Stimulated activated CD8-positive, alpha-beta memory T cell treated with anti-CD3 and anti-CD28 coated beads, Interleukin-12 subunit alpha, Interleukin-12 subunit beta, amount 100 ng/mL, for 24 hours (primary cell): ENCODE results near the gene PKN1.

Experiments
- DNase-seq: peaks from one replicate; pipeline ENCODE4 v3.0.0-alpha.2; 2020; ENCODE audit errors: extremely low read depth

The PKN1 gene

DNA sequence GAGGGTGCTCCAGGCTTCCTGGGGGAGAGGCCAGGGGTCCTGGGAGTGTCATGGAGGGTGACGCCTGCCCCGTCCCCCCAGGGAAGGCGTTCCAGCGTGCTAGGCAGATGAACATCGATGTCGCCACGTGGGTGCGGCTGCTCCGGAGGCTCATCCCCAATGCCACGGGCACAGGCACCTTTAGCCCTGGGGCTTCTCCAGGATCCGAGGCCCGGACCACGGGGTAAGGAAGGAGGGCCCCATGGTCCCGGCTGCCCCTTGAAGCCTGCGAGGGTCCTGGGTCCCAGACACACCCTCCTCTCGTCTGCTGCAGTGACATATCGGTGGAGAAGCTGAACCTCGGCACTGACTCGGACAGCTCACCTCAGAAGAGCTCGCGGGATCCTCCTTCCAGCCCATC lies 30.6 kb downstream of the PKN1 start:
- DNase-seq: no peak

DNA sequence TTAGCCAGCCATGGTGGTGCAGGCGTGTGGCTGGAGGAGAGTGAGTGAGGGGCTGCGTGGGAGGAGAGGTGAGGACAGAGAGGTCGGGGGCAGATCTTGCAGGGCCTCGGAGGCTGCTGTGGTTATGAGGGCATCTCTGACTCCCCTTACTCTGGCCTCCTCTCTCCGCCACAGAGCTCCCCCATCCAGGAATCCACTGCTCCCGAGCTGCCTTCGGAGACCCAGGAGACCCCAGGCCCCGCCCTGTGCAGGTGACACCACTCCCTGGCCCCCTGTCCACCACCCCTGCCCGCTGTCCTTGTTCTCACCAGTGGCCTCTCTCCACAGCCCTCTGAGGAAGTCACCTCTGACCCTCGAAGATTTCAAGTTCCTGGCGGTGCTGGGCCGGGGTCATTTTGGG lies 34.3 kb downstream of the PKN1 start:
- DNase-seq: no peak

DNA sequence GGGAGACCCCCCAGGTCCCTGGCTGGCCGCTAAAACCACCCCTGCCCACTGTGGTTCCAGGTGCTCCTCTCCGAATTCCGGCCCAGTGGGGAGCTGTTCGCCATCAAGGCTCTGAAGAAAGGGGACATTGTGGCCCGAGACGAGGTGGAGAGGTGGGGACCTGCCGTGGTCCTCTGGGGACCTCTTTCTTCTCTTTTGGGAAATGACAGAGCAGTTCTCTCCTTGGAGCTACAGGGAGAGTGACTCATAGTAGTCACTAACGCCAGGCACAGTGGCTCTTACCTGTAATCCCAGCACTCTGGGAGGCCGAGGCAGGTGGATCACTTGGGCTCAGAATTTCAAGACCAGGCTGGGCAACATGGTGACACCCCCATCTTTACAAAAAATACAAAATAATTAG lies 34.7 kb downstream of the PKN1 start:
- DNase-seq: no peak

DNA sequence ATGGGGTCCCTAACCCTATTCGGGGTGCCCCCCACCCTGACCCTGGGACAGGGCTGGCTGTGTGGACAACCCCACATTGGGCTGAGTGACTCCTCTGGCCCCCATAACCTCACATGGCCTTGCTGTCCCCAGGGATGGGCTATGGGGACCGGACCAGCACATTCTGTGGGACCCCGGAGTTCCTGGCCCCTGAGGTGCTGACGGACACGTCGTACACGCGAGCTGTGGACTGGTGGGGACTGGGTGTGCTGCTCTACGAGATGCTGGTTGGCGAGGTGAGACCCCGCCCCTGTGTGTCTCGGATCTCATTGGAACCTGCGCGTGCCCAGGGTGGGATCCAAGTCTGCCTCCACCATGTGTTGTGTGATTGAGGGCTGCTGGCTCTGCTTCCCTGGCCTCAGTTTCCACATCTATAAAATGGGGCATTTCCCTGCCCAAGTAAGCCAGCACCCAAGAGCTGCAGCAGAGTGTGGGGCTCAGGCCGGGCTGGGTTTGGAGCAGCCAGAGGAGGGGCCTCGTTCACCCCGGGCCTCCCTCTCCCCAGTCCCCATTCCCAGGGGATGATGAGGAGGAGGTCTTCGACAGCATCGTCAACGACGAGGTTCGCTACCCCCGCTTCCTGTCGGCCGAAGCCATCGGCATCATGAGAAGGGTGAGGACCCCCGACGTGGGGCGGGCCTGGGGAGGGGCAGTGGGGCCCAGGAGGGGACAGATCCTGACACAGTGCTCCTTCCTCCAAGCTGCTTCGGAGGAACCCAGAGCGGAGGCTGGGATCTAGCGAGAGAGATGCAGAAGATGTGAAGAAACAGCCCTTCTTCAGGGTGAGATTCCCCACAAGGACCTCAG lies 37.1 kb downstream of the PKN1 start:
- DNase-seq: no peak

DNA sequence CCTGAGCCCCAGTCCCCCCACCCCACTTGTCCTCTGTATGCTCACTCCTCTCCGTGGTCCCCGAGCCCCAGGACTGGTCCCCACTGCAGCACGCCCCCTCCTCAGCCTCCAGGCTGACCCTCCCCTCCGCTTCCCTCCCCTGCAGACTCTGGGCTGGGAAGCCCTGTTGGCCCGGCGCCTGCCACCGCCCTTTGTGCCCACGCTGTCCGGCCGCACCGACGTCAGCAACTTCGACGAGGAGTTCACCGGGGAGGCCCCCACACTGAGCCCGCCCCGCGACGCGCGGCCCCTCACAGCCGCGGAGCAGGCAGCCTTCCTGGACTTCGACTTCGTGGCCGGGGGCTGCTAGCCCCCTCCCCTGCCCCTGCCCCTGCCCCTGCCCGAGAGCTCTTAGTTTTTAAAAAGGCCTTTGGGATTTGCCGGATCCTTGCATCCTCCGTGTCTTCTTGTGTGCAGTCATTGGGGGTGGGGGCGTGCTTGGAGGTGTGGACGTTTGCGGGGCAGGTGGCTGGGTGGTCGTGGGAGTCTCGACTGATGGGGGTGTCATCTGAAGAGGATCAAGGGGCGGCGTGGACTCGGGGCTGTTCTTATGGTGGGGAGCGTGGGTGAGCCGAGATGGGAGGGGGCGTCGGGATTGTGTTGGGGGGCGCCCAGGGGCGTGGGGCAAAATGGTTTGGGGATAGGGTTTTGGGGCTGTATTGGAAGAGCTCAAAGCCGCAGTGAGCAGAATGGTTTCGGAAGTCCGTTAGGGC lies 38.5 kb downstream of the PKN1 start:
- no peak for DNase-seq

DNA sequence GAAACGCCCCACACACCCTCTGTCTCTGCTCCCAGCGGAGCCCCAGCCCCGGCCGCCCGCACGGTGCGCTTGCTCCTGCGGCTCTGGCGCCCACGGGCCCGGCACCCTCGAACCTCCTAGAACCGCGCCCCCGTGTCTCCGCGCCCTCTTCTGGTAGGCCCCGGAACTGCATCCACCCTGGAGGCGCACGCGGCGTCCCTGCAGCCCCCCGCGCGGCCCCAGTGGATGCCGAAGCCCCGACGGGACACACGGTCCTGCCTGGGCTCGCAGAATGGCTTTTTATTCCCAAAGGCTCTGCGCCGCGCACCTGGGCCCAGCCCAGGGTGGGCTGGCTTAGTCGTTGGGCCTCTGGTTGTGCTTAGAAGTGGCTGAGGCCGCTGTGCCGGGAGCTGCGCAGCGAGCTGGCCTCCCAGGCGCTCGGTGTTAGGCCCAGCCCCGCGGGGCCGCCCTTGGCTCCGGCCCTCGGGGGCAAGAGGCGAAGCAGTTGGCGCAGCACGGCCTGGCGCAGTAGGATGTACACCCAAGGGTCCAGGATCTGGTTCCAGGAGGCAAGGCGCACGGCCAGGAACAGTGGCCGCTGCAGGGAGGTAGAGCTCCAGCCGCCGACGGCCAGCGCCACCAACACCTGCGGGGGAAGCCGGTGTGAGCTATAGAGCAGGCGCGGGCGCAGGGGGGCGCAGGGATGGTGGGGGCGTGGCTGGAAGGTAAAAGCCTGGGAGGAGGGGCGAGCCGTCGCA lies 39.3 kb downstream of the PKN1 start:
- peak; percentile 60 for DNase-seq

DNA sequence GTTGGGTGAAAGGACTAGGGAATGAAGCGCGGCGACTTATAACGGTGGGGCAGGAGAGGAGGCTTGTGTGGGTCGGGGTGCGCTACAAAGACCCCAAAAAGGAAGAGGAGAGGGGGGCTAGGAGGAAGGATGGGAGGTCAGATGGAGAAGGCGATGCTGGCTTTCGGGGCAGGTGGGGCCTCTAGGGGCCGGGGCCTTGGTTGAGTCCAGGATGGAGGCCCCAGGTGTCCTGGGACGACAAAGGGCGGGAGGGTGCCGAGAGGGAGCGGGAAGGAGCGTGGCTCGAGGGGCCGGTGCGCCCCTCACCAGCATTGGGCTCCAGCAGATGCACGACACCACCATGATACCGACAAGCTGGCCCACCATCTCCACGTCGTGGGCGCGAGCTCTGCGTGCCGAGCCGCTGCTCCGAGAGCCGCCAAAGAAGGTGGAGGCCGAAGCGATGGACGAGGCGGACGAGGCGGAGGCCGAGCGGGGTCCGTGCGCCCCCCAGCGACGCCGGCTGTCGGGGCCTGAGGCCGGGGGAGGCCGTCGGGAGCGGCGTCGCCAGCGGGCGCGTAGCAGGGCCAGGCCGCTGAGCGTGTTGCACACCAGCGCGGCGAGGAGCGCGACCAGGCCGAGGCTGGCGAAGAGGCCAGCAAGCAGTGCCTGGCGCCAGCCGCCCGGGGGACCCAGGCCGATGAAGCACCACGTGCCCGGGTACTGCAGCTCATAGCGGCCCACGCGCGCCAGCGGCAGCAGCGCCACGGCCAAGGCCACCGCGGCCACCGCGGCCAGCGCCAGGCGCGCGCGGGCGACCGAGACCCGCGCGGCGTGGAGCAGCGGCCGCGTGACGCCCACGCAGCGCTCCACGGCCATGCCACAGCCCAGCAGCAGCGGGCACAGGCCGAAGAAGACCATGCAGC lies 40.2 kb downstream of the PKN1 start:
- no peak for DNase-seq

DNA sequence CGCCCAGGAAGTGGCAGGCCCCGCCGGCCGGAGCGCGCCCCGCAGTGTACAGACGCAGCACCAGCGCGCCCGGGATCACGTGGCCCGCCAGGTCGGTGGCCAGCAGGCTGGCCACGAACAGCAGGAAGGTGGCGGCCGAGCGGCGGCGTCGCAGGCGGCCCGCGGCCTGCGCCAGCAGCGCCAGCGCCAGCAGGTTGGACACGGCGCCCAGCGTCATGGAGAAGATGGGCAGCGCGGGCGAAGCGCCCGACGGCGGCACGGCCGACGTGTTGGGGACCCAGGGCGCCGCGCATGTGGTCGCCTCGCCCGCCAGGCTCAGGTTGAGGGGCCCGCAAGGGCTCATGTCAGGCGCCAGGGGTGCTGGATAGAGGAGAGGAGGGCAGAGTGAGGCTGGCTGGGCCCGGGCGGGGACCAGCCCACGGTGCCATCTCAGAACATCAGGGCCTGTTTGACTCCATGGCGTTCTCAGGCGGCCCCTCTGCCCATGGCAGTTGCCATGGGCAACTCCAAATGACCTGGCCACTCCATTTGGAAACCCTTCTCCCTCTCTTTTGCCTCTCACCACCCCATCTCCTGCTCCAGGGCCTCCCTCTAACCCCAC lies 41.0 kb downstream of the PKN1 start:
- DNase-seq: no peak

DNA sequence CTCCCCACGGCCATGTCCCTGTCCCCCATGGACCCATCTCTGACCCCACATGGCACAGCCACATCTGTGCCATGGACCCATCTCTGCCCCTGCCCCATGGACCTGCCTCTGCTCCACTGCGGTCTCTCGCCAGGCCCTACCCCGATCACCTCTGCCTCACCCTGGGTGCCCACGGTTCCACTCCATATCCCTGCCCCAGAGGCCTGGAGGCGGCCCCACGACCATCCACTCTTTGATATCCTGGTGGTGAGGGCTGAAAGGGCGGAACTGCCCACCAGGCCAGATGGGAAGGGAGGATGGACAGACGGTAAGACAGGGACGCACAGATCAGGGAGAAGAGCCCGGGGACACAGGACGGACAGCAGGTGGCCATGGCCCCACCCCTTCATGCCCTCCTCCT lies 41.7 kb downstream of the PKN1 start:
- no peak for DNase-seq

DNA sequence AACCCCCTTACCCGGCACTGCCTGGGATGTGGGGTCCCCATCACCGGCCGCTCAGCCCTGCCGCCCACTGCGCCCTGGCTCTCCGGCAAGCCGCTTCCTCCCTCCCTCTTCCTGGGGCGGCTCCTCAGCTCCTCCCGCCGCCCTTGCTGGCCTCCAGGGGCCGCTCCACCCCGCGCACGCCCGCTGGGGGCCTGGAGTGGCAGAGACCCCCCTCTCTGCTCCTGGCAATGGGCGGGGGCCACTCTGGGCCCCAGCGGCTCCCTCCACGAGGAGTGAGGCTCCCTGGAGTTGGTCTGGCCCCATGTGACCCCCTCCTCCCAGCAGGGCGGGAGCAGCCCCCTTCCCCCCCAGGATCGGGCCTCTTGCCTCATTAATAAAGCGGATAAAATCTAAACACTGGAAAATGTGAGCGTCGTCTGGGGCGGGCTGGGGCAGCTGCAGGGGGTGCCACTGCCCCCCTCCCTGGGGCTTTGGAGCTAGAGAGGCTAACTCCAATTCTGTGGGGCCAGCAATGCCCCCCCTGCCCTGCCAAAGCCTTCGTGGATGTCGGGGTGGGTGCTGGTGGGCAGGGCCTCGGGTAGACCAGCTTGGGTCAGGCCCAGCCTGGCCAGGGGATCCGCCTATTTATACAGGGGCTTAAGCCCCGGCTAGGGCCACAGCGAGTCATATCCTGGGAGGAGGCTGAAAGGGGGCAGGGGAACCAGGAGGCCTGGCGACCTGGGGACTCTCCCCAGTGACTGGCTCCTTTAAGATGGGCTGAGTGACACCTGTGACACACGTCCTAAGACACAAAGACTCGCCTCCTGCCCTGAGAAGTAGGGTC lies 42.4 kb downstream of the PKN1 start, which contains the start of gene PTGER1:
TSS of gene PTGER1 (minus strand) at position 104 of the 823 bp plus-strand sequence. CDS start 1,034 bp downstream, outside the sequence.
- no peak for DNase-seq

DNA sequence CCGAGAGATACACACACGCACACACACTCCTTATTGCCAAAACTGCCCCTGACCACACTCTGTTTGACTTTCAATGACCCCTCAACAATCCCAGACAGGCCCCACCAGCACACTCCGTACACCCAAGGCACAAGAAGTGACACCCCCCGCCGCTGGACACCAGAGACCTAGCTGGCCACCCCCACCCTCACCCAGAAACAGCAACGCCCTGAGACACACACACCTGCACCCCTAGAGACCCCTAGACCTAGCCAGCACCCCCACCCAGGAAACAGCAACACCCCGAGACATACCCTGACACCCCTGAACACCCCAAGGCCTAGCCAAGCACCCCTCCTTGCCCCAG lies 43.2 kb downstream of the PKN1 start:
- no peak for DNase-seq

DNA sequence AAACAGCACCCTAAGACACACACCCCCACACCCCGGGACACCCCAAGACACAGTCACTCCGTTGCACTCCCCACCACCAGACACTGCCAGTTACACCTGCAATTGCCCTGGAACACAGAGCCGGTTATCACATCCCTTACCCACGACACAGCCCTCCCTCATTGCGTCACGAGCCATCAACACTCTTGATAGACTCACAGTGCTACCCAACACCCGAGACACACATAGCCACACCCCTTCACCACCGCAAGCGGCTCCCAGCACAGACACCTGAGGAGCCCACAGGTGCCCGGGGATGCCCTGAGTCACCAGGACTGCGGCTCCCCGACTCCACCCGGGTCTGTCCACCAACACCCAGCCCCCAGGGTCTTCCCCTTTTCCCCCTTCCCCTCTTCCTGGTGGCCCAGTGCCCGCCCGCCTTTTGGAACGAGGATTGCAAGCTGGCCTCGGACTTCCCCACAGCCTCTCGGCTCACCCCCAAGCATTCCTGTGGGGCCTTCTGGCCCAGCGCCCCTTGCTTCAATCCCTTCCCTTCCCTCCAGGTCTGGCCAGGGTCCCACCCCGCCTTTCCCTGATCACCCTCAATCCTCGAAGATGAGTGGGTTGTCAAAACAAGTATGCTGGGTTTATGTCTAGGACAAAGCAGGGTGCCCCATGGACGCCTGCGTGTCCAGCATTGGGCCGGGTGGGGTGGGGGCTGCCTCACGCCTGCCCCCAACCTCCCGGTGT lies 43.7 kb downstream of the PKN1 start:
- no peak for DNase-seq

DNA sequence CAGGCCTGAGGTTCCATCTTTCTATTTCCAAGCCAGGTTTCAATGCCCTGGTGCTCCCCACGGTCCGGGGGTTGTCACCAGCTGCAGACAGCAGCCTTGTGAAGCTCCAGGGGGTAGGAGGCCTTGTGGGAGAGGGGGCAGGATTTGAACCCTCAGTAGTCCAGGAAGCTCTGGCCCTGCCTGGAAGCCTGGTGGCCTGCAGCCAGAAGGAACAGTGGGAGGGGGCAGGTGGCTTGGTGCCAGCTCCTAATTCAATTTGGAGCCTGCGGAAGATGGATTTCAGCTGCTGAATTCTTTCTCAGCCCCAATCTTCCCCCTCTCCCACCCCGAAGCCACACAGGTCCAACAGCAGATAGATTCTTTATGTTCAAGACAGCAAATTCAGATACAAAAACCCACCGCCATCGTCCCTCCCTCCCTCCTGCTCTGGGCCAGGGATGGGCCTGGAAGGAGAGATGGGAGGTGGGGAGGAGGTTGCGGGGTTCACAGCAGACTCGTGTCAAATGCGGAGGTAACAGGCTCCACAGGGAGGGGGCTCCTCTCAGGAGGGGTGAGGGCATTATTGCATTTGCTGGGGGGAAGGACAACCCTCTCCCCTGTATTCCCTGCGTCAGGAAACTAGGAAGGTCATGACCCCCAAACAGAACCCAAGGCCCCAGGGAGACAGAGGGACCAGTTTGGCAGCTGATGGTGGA lies 44.5 kb downstream of the PKN1 start:
- DNase-seq: no peak

DNA sequence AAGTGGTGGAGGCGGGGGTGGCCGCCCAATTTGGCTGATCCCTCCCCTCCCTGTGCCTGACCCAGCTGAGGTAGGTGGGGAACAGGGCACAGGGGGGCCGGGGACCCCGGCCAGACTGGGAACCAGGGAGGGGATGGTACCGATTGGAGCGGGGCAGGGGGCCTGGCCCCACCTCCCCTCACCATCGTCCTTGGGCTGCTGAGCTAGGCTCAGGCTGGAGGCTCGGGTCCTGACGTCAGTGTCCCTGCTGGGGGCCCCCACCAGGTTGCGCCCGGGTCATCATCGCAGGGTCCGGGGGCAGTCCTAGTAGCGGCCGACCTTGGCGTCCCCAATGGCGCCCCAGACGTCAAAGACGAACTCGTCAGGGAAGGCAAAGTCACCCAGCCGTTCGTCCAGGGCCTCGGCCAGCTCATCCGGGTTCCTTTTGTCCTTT lies 45.0 kb downstream of the PKN1 start:
- no peak for DNase-seq

DNA sequence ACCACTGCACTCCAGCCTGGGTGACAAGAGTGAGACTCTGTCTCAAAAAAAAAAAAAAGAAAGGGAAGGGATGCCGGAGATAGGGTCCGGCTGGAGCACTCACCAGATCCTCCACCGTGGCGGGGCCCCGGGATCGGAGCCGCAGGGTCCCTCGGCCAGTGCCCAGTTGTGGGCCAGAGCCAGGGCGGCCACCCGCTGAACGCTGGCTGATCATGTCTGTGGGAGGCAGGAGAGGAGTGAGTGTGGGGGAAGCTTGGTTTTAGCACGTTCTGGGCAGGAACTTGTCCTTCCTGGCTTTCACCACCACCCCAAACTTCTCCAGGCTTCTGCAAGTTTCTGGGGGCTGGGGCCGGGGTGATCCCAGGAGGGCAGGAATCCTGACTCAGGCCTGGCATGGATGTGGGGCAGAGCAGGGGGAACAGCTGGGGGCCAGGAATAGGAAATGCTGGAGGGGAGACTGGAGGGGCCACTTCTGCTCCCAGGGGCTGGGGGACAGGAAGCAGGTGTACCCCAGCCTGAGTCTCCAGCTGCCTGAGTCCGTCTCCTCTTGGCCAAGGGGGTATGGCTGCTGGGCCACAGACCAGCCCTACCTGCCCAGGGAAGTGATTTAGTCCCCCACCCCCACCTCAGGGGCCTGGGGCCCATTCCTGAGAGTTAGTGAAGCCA lies 46.3 kb downstream of the PKN1 start:
- no peak for DNase-seq

DNA sequence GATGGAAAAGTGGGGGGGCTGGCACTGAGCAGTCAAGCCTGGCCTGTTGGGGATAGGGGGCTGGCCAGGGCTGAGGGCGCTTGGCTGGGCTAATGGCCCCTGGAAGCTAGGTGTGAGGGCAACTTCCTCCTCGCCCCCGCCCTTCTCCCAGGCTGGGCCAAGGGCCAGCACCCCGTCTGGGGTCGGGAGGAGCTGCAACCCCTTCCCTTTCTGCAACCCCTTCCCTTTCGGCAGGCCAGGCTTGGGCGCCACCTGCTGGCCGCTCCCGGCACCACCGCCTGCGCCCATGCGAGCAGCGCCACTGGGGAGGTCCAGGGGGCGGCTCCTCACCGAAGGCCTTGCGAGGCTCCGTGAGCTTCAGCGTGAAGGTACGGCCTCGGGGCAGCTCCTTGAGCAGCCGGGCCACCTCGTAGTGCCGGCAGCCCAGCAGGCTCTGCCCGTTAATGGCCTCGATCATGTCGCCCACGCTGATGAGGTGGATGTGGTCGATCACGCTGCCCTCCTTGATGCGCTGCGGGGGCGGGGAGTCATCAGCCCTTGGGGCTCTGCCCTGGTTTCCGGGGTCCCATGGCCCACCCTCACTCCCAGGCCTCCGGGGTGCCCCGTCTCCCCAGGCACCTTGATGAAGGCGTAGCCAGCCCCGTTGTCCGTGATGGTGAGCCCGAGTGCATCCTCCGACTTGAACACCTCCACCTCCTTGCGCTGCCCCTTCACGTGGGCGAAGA lies 47.0 kb downstream of the PKN1 start:
- no peak for DNase-seq

DNA sequence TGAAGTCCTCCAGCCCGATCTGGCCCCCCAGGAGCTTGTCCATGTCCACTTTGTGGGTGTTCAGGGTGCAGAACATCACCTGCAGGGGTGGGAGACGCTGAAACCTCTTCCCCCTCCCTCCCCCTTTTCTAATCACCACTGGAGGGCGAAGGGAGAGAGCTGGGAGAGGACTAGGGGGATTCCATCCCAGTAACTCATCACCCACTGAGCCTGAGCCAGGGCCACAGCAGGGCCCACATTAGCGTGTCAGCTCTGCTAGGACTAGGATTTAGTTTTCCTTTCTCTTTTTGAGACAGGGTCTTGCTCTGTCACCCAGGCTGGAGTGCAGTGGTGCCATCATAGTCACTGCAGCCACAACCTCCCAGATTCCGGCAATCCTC lies 47.6 kb downstream of the PKN1 start:
- DNase-seq: no peak
